GM03348 (cell line): ENCODE data around the gene PTPN5.
"Not testable (repeated sequence)": the region's sequence is repeated elsewhere in the genome, so short reads cannot be mapped to it uniquely, and the experiment has no call there.

ENCODE experiments used
- DNase-seq: peaks from one replicate; pipeline ENCODE4 v3.0.0; 2012; ENCODE audit warnings: low spot score

PTPN5 gene

GRCh38 chr11:18791207-18791968, at the start of gene PTPN5:
TSS of gene PTPN5 (minus strand) at chr11:18791798. CDS start at chr11:18771958, 19,840 bp downstream.
- no peak for DNase-seq

DNA sequence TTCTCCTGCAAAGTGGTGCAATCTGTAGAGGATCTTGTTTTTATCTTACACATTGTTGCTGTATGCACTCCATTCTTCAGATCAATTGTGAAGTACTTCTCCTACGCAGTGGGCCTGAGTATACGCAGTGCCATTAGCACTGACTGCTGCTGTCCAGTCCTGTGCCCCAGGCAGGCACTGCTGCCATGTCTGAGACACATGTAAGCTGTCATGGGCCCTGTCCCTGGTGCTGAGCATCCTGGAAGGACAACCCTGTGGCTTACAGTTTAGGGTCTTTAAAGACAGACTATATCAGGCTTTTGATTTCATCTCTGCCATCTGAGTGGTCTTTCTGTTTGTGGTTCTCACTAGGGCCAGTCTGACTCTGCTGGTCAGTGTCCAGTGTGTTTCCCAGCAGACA, 44.8 kb upstream of the PTPN5 start:
- no peak for DNase-seq

- no peak for DNase-seq
These were observed 43.3 kb upstream of the PTPN5 start for GRCh38 chr11:18834754-18835466.

- not testable (repeated sequence) for DNase-seq
These were observed 28.6 kb upstream of the PTPN5 start for GRCh38 chr11:18820160-18820559.

DNA sequence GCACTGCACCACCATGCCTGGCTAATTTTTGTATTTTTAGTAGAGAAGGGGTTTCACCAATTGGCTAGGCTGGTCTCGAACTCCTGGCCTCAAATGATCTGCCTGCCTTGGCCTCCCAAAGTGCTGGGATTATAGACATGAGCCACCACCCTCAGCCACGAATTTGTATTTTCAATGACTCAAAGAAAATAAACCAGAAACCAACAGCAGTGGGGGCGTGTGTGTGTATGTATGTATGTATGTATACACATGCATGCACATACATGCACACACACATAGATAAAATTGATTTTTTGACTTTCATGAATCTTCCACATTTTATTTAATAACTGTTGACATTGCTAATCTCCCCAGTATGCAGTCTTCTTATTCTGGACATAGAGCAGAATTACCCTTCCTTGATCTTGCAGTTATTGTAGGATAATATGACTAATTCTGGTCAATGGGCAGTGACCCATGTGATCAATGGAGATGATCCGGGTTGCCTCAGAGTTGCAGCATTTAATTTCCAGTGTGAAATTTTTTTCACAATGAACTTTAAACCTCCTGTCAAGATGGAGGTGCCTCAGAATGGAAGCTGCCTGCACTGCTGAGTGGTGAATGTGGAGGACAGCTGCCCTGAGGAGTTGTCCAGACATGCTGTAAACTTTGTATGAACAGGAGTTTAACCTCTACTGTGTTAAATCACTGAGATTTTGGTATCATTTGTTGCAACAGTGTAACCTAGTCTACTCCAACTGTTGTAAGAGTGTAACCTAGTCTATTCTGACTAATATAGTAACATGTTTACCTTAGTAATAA, 12.8 kb upstream of the PTPN5 start:
- no peak for DNase-seq

GRCh38 chr11:18802381-18803257, 11.0 kb upstream of the PTPN5 start:
- DNase-seq, result peak; percentile 73

GRCh38 chr11:18798799-18799469, 7.3 kb upstream of the PTPN5 start:
- DNase-seq, result no peak

DNA sequence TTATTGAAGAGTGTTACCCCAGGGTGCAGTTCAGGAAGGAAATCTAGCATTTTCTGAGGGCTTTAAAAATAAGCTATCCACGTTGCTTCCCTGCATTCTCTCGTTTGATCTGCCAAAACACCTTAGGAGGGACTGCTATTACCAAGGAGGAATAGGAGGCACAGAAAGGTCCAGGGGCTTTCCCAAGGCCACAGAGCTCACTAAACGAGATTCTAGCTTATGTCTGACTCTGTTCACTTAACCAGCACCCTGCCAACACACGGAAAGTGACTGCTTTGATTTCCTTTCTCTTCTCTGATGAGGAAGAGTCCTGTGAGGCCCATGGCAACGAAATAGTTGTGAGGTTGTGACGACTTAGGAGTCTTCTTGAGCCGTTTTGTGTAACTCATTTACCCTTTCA, 3.4 kb upstream of the PTPN5 start:
- DNase-seq, result no peak

DNA sequence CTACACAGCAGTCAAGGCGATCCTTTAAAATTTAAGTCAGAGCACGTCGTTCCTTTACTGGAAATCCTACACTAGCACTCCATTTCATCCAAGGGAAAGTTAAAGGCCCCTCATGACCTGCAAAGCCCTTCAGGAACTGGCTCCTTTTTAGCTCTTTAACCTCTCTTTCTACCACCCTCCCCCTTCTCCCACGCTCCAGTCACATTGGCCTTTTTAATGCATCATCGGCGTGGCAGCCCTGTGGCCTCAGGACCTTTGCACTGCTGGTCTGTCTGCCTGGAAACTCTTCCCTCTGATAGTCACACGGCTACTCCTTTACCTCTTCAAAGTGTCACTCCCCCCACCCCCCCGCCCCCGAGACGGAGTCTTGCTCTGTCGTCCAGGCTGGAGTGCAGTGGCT, 1.2 kb upstream of the PTPN5 start:
- DNase-seq, result no peak

DNA sequence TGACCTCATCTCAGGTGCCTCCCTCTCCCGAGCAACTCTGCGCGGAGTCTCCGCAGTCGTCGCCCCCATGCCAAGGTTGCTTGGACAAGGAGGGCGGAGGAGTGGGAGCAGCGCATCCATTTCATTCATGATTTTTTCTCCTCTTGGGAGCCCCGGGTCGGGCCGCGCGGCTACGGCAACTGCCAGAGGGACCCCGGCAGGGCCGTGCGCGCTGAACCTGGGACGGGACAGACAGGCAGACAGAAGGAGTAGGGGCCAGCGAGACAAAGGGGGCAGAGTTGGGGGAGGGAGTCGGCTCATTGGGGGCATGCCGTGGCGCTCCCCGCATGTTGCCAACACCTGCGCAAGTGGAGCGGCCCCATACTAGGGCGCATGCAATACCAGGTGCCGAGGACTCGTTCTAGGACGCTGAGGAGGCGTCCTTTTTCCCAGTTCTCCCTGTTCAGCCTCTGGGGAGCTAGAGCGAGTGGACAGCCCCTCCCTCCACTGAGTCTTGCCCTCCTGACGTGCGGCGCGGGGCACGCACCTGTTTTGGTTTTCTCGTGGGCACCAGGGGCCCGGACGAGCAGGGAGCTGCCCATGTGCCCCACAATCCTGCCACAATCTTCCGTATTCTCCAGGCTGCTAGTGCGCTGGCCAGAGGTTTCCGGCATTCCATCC, 501 bp upstream of the PTPN5 start:
- DNase-seq, result no peak

DNA sequence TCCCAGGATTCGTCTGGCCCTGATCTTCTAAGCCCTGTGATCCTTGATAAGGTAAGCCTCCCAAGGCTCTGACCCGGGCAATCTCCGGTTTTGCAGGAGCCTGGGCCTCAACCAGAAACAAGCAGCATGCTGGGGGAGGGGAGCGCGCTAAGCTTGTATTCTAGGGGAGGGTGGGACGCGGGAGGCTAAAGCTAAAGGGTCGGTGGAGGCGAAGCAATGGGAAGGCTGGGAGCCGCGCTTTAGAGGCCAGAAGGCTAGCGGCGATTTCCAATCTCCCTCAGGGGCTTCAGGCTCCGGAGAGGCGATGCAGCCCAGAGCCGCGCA, 753 bp downstream of the PTPN5 start:
- DNase-seq, result no peak

GRCh38 chr11:18789942-18790341, 1.7 kb downstream of the PTPN5 start:
- DNase-seq, result no peak

- no peak for DNase-seq
These were observed 6.2 kb downstream of the PTPN5 start for GRCh38 chr11:18785411-18785810.

GRCh38 chr11:18780896-18781295, 10.7 kb downstream of the PTPN5 start:
- DNase-seq, result no peak

DNA sequence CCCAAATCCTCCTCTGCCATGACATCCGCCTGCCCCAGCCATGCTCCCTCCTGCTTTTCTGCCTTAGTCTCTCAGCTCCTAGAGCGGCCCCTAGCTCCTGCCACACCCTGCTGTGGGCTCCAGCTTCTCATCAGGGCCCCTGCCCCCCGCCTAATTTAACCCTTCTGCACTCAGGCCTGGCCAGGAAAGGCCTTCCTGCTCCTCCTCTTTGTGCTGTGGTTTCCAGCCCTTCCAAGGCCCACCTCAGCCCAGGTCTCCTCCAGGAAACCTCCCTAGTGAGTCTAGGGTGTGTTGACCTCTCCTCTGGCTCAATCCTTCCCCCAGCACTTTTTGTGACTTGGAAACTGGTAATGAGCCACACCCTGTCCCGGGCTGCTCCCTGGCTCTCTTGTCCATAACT, 11.3 kb downstream of the PTPN5 start:
- no peak for DNase-seq

GRCh38 chr11:18778468-18778867, 13.1 kb downstream of the PTPN5 start:
- DNase-seq, result no peak

GRCh38 chr11:18776324-18776723, 15.3 kb downstream of the PTPN5 start:
- no peak for DNase-seq

DNA sequence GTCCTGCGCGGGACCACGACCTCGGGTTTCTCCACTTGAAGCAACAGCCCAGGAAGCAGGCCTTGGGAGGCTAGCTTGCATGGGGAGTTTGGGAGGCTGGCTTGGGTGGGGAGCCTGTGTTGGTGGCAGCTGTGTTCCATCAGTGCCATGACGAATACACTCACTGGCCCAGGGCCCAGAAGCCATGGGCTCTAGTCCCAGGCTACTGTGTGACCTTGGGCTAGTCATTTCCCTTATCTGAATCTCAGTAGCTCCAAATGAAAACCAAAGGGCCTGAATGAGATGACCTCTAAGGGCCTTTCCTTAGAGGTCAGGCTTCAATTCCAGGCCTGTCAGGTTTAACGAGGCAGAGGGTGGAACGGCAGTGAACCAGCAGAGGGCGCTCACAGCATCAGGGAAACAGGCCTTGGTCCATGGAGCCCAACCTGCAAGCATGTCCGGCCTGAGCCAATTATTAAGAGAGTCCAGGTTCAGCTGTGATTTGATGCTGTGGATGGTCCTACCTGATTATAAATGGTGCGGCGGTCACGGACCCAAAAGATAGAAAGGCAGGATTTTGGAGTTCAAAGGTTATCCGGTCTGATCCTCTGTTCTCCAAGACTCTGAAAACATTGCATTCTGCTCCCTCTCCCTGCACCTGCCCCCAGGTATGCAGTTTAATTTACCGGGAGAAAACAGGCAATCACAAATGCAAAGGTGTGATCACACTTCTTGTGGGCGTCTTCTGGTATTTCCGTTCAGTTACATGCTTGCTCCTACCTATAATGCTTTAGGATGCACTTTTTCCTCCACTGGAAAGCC, 15.9 kb downstream of the PTPN5 start:
- peak; percentile 26 for DNase-seq

DNA sequence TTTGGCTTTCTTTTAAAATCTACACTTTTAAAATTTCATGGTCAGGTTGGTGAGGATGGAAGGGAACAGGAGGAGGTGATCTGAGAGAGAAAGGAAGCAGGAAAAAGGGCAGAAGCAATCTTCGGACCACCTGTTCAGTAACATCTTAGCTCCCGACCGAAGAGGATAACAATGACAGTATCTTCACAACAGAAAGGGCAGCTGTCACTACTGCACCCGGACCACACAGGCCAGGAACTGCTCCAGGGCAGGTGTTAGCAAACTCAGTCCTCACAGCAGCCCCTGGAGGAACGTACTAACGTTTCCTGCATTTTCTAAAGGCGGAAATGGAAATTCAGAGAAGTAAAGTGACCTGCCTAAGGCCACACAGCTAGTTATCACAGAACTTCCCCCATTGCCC, 16.8 kb downstream of the PTPN5 start:
- no peak for DNase-seq

DNA sequence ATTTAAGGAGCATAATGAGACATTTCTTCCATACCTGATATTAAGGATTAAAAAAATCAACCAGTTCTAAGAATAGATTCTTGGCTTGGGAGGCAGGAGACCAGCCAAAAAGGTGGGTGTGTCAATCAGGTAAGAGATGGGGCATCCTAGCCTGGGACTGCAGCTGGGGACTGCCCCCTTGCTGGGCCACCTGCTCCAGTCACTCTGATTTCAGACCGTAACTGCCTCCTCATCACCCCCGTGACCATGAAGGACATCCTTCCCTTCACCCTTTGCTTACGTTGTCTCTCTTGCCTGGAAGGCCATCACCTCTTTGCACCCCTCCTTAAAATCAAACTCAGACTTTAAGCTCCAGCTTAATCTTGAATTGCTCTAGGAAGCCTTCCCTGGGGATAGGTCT, 17.9 kb downstream of the PTPN5 start:
- DNase-seq, result no peak
